ENCODE results near the gene CDCA4.
A peak's percentile ranks its signal among the peaks of the same experiment; 100 is the strongest.

The CDCA4 gene

GRCh38 chr14:104985675-104986486 is 35.0 kb downstream of the CDCA4 start, which contains the start of gene CLBA1:
Gene CLBA1, plus strand, starts transcription at chr14:104985788. Its CDS starts 644 bp downstream, at chr14:104986432.
- DNase-seq = peak; percentile 81

GRCh38 chr14:104984056-104984894 is 36.6 kb downstream of the CDCA4 start:
- DNase-seq = no peak

GRCh38 chr14:104983231-104983721 is 37.6 kb downstream of the CDCA4 start:
- DNase-seq = no peak

GRCh38 chr14:104982548-104983230 is 38.2 kb downstream of the CDCA4 start:
- DNase-seq = no peak

- no peak for DNase-seq
Observed at GRCh38 chr14:104981699-104982541, 39.0 kb downstream of the CDCA4 start.

GRCh38 chr14:104980611-104981531 is 40.0 kb downstream of the CDCA4 start:
- DNase-seq = no peak

- no peak for DNase-seq
Observed at GRCh38 chr14:104979758-104980610, 40.9 kb downstream of the CDCA4 start.

- DNase-seq = no peak
Observed at GRCh38 chr14:104978746-104979691, 41.9 kb downstream of the CDCA4 start.

- peak; percentile 32 for DNase-seq
Observed at GRCh38 chr14:104977681-104978653, 42.9 kb downstream of the CDCA4 start, which contains the start of gene AHNAK2. Gene AHNAK2, minus strand, starts transcription at chr14:104978374. Its CDS starts 137 bp downstream, at chr14:104978237.

GRCh38 chr14:104977008-104977680 is 43.7 kb downstream of the CDCA4 start:
- no peak for DNase-seq

GRCh38 chr14:104976198-104977007 is 44.5 kb downstream of the CDCA4 start:
- DNase-seq = peak; percentile 84

GRCh38 chr14:104975481-104976197 is 45.2 kb downstream of the CDCA4 start:
- DNase-seq = no peak

- DNase-seq = no peak
Observed at GRCh38 chr14:104974665-104975390, 46.1 kb downstream of the CDCA4 start.

- no peak for DNase-seq
Observed at GRCh38 chr14:104974146-104974541, 46.7 kb downstream of the CDCA4 start.

All from effector CD4-positive, alpha-beta T cell (primary cell).